ENCODE measurements around the gene THSD7B.

The THSD7B gene

DNA sequence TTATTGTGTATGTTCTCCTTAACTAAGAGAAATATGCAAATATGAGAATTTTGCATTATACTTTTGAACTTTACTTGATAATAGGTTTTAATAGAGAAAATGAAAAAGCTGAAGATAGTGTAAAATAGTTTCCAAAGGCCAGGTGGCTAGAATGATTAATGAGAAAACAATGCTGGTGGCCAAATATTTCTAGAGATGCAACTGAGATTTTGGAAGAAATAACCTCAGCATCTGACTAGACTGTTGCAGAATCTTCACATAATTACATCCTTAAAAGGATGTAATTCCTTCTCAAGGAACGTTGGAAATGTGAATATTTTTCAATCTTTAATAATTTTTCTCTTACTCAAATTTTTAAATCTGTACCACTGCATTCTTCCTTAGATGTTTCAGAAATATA is 434.4 kb downstream of the THSD7B start:
- no peak for DNase-seq (ENCODE audit: low read depth in 3 of 3)

- no peak for DNase-seq (ENCODE audit: low read depth in 3 of 3)
These were observed 437.0 kb downstream of the THSD7B start for GRCh38 chr2:137202318-137202717.

DNA sequence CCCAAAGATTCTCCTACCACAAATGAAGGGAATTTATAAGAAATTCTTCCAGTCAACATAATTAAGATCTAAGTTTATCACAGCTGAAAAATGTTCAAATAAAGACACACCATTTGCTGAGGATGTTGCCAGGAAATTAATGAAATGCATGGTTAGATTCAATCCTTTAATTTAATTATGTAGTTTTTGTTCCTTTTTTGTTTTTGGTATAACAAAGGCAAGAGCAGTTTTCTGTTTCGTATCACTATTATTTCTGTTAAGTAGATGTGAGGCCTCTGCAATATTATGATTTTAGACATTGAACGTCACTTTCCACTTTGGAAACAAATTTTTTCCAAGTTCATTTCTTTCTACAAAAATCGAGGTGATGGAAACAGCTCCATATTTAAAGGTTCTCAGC is 440.0 kb downstream of the THSD7B start:
- DNase-seq (ENCODE audit: low read depth in 3 of 3): no peak

- DNase-seq (ENCODE audit: low read depth in 3 of 3): no peak
These were observed 440.7 kb downstream of the THSD7B start for GRCh38 chr2:137206069-137206468.

- DNase-seq (ENCODE audit: low read depth in 3 of 3): no peak
These were observed 441.7 kb downstream of the THSD7B start for GRCh38 chr2:137207030-137207429.

DNA sequence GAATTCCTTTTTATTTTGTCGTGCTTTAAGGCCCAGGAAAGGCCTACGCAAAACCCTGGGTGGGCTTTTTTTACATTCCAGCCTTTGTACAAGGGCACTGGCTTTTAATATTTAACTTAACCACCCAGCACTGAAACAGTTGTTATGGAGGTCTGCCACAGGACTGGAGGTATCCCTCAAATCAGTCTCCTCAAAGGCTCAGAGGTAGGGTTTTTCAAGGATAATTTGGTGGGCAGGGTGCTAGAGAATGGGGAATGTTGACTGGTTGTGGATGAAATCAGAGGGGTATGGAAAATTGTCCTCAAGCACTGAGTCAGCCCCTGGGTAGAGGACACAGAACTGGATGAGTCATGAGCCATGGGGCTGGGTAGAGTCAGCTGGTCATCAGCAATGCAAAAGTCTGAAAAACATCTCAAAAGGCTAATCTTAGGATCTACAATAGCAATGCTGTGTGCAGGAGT is 443.1 kb downstream of the THSD7B start:
- no peak for DNase-seq (ENCODE audit: low read depth in 3 of 3)

GRCh38 chr2:137210039-137210438 is 444.7 kb downstream of the THSD7B start:
- no peak for DNase-seq (ENCODE audit: low read depth in 3 of 3)

DNA sequence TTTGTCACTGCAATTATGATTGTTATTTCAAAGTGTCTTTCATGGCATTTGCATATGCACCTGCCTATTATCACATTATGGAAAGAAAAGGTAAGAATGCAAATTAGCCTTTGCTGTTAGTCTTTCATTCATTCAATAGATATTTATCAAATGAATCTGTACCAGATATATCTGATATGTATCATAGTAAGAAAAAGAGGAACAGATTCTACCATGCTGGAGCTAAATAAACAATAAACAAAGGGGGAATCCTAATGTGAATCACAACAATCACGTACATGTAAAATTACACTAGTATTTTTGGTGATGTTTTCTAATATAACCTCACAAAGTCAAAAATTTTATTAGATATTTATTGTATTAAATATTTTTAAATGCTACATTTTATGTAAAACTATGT is 446.4 kb downstream of the THSD7B start:
- DNase-seq (ENCODE audit: low read depth in 3 of 3): no peak

DNA sequence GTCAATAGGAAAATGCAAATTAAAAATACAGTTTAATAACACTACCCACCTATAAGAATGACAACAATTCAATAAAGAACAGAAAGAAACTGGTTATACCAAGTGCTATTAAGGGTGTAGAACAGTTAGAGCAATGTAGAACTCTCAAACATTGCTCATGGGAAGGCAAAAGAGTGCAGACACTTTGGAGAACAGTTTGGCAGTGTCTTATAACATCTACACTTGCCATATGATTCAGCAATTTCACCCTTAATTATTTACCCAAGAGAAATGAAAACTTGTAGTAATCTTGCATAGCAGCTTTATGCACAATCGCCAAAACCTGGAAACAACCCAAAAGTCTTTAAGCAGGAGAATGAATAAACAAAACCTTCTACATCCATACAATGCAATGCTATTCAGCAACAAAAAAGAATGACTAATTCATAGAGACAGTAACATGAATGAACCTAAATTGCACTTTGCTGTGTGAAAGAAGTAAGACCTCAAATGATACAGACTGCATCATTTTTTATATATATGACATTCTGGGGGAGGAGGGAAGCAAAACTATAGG is 455.2 kb downstream of the THSD7B start:
- no peak for DNase-seq (ENCODE audit: low read depth in 3 of 3)

DNA sequence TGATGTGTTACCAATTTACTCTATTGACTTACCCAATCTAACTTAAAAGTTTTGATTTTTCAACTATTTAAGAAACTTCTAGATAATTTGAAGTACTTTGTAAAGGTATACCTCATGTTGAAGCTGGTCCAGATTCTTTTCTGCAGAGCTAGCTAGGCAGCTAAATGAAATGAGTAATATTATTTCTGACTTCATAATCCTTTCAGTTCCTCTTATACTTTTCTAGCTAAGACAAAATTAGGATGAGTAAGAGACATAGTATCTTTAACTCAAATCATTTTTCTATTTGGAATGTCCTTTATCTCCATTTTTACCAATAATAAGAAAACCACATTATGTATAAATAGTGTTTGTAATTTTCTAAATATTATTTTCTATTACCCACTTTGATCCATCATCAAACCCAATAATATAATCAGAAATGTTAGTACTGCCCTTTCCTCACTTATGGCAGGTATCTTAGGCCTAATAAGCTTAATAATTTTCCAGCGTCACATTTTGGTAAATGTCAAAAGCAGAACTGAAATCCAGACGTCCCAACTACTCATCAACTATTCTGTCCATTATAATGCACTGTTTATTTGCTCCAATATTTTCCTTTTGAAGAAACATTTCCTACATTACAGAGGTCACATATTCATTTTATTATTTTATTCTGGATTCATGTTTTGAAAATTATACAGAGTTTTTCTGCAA is 456.6 kb downstream of the THSD7B start:
- DNase-seq (ENCODE audit: low read depth in 3 of 3): no peak

- no peak for DNase-seq (ENCODE audit: low read depth in 3 of 3)
These were observed 458.4 kb downstream of the THSD7B start for GRCh38 chr2:137223722-137224121.

DNA sequence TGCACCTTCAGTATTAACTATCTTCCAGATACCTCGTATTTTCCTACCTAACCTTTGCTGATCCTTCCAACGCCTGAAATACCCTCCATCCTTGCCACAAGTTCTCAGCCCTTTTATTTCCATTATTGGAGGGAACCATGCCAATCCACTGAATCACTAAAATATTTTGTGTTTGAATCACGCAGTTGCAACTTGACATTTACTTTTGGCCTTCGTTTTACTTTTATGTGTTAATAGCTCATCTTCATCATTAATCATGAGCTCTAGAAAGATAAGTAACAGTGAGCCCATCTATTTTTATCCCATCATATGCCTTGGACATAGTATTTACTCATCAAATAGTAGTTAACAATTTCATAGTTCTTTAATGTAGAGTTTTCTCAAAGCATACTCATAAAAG is 463.2 kb downstream of the THSD7B start:
- no peak for DNase-seq (ENCODE audit: low read depth in 3 of 3)

DNA sequence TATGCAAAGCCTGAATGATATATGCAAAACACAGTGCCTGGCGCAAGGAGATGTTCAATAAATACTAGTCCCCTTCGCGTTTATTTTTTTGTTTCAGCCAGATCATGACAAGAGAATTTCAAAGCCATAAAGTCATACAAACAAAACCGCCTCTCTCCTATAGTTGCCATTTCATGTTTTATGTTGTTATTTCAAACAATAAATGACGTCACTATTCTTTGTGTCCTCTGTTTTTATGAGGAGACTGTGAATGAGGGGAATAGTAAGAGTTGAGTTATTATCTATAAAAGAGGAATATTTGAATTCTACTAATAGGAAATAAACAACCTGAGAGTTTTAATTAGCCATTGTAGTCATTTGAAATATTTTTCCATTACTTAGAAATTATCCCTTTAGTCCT is 464.5 kb downstream of the THSD7B start:
- no peak for DNase-seq (ENCODE audit: low read depth in 3 of 3)

DNA sequence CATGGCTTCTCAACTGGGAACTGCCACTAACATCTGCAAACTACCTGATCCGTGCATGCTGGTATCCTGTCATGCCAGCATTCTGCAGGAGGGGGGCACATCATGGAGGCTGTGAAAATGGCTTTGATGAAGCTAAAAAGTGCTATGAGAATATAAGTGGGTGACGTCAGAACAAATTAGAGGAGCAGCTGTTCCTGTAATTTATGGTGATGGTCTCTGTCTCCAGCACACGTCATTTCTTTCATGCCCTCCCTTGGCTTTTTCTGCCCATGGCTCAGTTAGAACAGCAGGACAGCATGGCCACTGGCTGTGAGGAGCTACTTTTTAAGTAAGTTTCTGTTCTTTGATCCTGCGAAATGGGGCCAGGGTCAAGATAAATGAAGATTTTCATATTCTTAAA is 466.3 kb downstream of the THSD7B start:
- DNase-seq (ENCODE audit: low read depth in 3 of 3): no peak

DNA sequence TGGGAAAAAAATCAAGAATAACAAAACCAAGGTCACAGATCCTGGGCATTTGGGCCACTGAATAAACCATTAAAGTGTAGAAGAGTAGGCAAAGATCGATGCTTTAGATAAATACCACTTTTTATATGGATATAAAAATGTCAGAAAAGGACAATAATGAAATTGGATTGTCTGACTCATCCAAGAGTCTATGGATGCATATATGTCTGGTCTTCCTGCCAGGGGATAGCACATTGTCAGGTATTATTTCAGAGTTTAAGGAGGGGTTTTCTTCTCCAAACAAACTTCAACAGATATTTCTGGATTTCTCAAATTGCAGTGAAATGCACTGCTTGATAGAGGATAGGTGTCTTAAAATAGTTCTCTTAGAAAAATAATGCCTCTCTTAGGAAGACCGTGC is 466.7 kb downstream of the THSD7B start:
- DNase-seq (ENCODE audit: low read depth in 3 of 3): no peak

DNA sequence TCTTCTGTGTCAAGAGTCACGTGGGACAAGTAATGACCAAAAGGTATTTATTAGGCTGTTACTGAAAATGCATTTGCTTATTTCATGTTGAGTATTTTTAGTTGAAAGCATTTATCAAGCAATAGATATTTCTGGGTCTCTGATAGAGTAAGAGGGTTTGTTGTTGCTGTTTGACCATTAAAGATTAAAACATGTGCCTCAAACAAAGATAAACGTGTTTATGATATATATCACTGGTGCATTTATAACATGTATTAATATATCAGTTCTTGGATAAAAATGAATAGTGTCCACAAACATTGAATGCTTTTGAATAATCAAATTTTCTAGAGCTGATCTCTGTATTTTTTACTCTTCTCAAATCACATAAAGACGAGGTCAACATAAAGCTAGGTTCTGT is 467.7 kb downstream of the THSD7B start:
- no peak for DNase-seq (ENCODE audit: low read depth in 3 of 3)

DNA sequence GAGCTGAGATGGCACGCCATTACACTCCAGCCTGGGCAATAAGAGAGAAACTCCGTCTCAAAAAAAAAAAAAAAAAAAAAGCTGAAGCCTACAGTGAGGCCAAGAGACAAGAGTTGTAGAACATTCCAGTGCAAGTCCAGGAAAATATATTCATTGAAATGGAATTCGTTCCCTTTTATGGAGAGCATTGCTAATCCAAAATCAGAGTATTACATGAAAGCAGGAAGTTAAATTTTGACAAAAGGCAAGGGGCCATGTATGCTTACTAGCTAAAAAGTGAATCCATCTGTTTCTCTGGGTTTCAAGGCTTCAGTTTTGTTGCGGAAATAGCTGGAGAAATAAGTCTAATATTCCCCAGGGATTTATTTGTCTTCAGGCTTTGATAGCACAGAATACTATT is 471.7 kb downstream of the THSD7B start:
- DNase-seq (ENCODE audit: low read depth in 3 of 3): no peak

DNA sequence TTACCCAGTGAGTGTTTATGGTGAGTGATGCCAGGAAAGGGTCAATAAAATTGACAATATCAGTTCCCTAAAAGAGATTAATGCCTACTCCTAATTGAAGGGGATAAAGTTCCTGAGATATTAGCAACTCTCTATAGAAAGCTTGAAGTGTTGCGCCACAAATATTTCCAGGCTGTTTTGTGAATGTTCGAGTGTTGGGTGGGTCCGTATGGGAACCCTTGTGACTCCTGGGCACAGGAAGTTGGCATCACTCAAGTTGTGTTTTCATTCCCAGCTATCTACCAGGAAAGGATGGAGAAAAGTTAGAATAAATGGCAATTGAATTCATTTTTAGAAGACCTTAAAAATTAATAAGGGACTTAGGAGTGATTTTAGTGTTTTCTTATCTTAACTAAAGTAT is 472.7 kb downstream of the THSD7B start:
- DNase-seq (ENCODE audit: low read depth in 3 of 3): no peak

DNA sequence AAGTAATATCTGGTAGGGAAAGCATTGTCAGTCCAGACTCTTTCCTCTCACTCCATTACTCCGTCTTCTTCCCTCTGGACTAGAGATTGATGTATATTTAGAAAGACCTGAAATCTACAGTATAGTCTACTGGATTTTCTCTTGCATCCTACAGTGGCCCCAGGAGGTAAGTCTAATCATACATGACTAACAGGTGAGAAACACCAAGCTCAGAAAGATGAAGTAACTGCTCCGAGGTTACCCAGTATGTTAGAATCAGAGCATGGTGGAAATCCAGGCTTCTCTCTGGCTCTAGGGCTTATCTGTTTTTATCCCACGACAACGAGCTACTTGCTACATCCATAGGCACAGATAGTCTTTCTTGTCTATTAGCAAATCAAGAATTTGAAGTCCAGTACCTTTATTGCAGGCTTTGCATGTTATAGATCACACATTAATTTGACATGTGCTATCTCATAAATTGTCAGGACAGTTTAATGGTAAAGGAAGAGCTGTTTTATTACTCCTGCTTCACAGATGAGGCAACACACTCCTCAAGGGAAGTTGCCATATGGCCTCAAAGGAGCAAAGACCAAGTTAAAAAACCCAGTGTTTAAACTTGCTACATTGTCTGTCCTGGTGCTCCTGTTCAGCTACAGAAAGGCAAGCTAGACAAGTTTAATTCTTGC is 484.3 kb downstream of the THSD7B start:
- DNase-seq (ENCODE audit: low read depth in 3 of 3): no peak

DNA sequence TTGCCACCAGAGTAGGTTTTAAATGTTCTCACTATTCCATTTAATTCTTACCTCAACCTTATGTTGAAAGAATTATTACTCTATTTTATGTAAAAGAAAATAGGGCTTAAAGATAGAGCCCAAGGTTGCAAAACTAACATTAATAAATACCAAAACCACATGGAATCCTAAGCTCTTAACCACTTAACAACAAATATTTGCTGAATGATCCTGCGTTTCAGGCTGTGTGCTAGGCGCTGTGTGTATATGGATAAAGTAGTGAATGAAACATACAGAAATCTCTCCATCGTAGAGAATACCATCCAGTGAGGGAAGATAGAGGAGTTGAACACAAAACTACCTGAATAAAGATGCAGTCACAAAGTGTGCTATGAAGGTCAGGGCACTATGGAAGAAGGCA is 485.1 kb downstream of the THSD7B start:
- DNase-seq (ENCODE audit: low read depth in 3 of 3): no peak

- no peak for DNase-seq (ENCODE audit: low read depth in 3 of 3)
These were observed 485.7 kb downstream of the THSD7B start for GRCh38 chr2:137251045-137251444.

DNA sequence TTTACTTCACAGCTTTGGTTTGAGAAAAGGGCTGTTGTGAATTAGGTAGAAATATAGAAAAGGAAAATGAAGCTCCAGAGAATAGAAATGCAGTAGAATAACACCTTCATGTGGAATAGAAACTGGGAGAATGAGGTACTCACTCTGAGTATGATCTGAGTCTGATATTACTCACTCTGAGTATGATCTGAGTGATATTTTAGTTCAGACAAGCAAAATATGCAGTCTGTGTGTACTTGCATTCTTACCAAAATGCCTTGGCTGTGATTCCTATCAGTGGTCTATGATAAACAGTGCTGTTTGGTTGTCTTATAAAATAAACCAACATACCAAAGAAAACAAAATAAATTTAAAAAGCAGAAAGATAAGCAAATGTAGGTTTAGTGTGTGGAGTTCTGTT is 487.6 kb downstream of the THSD7B start:
- no peak for DNase-seq (ENCODE audit: low read depth in 3 of 3)

- no peak for DNase-seq (ENCODE audit: low read depth in 3 of 3)
These were observed 488.7 kb downstream of the THSD7B start for GRCh38 chr2:137254052-137254451.

Data from stimulated activated CD4-positive, alpha-beta T cell treated with anti-CD3 and anti-CD28 coated beads, TNF-alpha, amount 100 ng/mL, for 48 hours (primary cell).